HepG2 (cell line): ENCODE results near the gene THY1. TPM values are rescaled to one million over a fixed set of nuclear protein-coding genes. Genes with fewer than 3 reads are reported as not detected.
A peak's percentile ranks its signal among the peaks of the same experiment; 100 is the strongest.

Experiments
- CBX2 ChIP-seq, 2 experiments: fragments of 200-600 bp in 1 of 2; sonication (generic); formaldehyde crosslinking in 1 of 2; IDR thresholded peaks; 2 replicates each; pipeline versions ENCODE4 v1.7.0 to v1.8.1; 2018 to 2022; ENCODE audit warnings: low read depth in 2 of 2, low read length in 1 of 2, mild to moderate bottlenecking in 1 of 2, missing genetic modification reagents in 1 of 2
- LCORL ChIP-seq, 2 experiments: fragments of 450-650 bp in 1 of 2; sonication (generic) in 1 of 2; formaldehyde crosslinking in 1 of 2; IDR thresholded peaks; 2 replicates each; pipeline versions ENCODE4 v1.5.0 to v1.6.1; 2017 to 2020; ENCODE audit warnings: antibody characterized with exemption in 1 of 2, missing genetic modification reagents in 1 of 2
- MAFG ChIP-seq: sonication (generic); formaldehyde crosslinking; IDR thresholded peaks from 2 replicates; pipeline ENCODE4 v1.5.1; 2020; ENCODE audit warnings: mild to moderate bottlenecking, missing genetic modification reagents
- MIER2 ChIP-seq: IDR thresholded peaks from 2 replicates; pipeline ENCODE4 v1.6.1; 2016; ENCODE audit warnings: missing biosample characterization, missing genetic modification reagents
- RARA ChIP-seq: IDR thresholded peaks from 2 replicates; pipeline ENCODE4 v1.6.1; 2016; ENCODE audit warnings: missing genetic modification reagents, missing compliant biosample characterization
- SMARCC2 ChIP-seq: fragments of 450-650 bp; IDR thresholded peaks from 2 replicates; pipeline ENCODE4 v1.6.1; 2017; ENCODE audit warnings: antibody characterized with exemption, mild to moderate bottlenecking
- TEAD3 ChIP-seq: optimal IDR thresholded peaks from 2 replicates; pipeline ENCODE3; 2016; ENCODE audit warnings: borderline replicate concordance
- ZNF10 ChIP-seq: sonication (generic); formaldehyde crosslinking; IDR thresholded peaks from 2 replicates; pipeline ENCODE4 v1.4.0; 2020; ENCODE audit warnings: mild to moderate bottlenecking, low read depth, missing genetic modification reagents, borderline replicate concordance
- ZNF337 ChIP-seq: sonication (generic); formaldehyde crosslinking; IDR thresholded peaks from 2 replicates; pipeline ENCODE4 v1.5.1; 2020; ENCODE audit warnings: missing genetic modification reagents, low read depth, mild to moderate bottlenecking, borderline replicate concordance
- ZNF850 ChIP-seq: sonication (generic); formaldehyde crosslinking; conservative IDR thresholded peaks from 2 replicates; pipeline ENCODE4 v1.9.0; 2021; ENCODE audit warnings: mild to moderate bottlenecking, missing genetic modification reagents
- ZSCAN21 ChIP-seq: sonication (generic); formaldehyde crosslinking; IDR thresholded peaks from 2 replicates; pipeline ENCODE4 v1.8.0; 2022; ENCODE audit warnings: mild to moderate bottlenecking, missing genetic modification reagents, moderate library complexity, borderline replicate concordance
- polyA plus RNA-seq, 8 experiments: library from polyadenylated mRNA; depleted of rRNA in 3 of 8; stranded (reverse) in 7 of 8; unstranded in 1 of 8; fragments of >200 nt; fragmentation: Illumina TruSeq in 4 of 8; extraction: Trizol in 4 of 8; gene quantifications; 2 replicates each; pipeline versions ENCODE4 v1.2.1 to v1.2.3, GENCODE V29; 2011 to 2016; ENCODE audit warnings: low read depth in 4 of 8, missing spikeins in 1 of 8, mixed read lengths in 1 of 8; ENCODE audit not compliant: insufficient read depth in 1 of 8
- total RNA-seq, 5 experiments: library from RNA; depleted of rRNA; stranded (reverse); fragments of >200 nt; fragmentation: Illumina TruSeq; extraction: Trizol; gene quantifications; 2 replicates each; pipeline ENCODE4 v1.2.3, GENCODE V29; 2016; ENCODE audit warnings: low read depth in 1 of 5
- TF ChIP-seq, protein P1 (sequence below): IDR thresholded peaks from 2 replicates; pipeline ENCODE4 v1.6.1; 2016; ENCODE audit warnings: control low read depth
- TF ChIP-seq, protein P2 (sequence below): IDR thresholded peaks from 2 replicates; pipeline ENCODE4 v1.6.1; 2016; ENCODE audit warnings: missing biosample characterization, missing genetic modification reagents, low read depth
- TF ChIP-seq, protein P3 (sequence below): sonication (generic); formaldehyde crosslinking; IDR thresholded peaks from 2 replicates; pipeline ENCODE4 v1.4.0; 2020; ENCODE audit warnings: missing genetic modification reagents, low read depth, mild to moderate bottlenecking, borderline replicate concordance
- TF ChIP-seq, protein P4 (sequence below): sonication (generic); formaldehyde crosslinking; IDR thresholded peaks from 2 replicates; pipeline ENCODE4 v1.4.0; 2020; ENCODE audit warnings: missing genetic modification reagents

Gene THY1
- total and polyA plus RNA-seq, 2 of the 13 experiments (the other 11 are each of a cell fraction or from before 2014, with no cell fraction given) = not detected

DNA sequence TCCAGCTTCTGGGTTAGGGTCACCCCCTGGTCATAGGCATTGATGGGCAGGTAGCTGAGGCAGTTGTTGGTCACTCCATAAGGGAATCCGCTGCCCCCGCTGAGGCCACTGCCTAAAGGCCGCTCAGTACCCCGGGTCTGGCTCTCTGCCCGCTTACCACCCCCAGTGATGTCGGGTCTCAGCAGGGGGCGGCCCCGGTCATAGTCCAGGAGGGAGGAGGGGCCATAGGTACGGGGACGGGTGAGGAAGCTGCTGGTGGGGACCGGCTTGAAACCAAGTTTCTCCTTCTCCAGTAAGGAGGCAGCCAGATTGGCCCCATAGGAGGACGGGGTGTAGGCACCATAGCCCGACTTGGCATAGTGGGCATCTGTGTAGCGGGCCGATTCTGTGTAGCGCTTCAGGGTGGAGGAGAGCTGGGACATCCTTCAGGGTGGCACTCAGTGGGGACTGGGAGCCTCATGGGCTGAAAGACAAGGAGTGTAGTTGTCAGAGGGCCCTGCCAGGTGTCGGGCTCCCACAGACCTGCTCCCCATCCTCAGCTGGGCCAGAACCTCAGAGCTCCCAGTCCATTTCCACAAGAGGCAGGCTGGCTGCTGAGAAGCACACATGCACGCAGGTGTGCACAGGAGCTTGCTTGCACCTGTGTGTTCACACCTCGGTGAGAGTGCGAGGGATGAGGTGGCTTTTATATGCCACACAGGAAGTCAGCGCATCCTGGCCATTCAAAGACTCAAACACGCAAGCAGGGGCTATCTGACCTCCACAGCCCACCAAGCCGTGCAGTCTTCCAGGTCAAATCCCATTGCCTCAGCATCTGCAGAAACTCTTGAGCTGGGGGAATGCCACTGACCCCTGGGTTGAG, 49.7 kb downstream of the THY1 start (continued):
- TF ChIP-seq, protein P1, sequence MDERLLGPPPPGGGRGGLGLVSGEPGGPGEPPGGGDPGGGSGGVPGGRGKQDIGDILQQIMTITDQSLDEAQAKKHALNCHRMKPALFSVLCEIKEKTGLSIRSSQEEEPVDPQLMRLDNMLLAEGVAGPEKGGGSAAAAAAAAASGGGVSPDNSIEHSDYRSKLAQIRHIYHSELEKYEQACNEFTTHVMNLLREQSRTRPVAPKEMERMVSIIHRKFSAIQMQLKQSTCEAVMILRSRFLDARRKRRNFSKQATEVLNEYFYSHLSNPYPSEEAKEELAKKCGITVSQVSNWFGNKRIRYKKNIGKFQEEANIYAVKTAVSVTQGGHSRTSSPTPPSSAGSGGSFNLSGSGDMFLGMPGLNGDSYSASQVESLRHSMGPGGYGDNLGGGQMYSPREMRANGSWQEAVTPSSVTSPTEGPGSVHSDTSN (CRISPR knock-in tag) = no peak
- TF ChIP-seq ZSCAN21 (CRISPR knock-in tag) (no peak), MAFG (CRISPR knock-in tag) (no peak), TEAD3 (CRISPR knock-in tag) (peak; percentile 7), ZNF10 (no peak), ZNF850 (CRISPR knock-in tag) (no peak), ZNF337 (CRISPR knock-in tag) (no peak), LCORL (IDR thresholded peaks at IDR 0.05) (no peak), LCORL (CRISPR knock-in tag; IDR thresholded peaks at IDR 0.05) (0 out of 2 replicates have a peak, but pooled peaks have one; percentile 34), SMARCC2 (no peak), MIER2 (CRISPR knock-in tag) (no peak), CBX2 (IDR thresholded peaks at IDR 0.05; ENCODE audit: low read depth, low read length) (no peak), CBX2 (CRISPR knock-in tag; IDR thresholded peaks at IDR 0.05; ENCODE audit: low read depth) (no peak), RARA (CRISPR knock-in tag) (no peak)
- TF ChIP-seq, protein P2, sequence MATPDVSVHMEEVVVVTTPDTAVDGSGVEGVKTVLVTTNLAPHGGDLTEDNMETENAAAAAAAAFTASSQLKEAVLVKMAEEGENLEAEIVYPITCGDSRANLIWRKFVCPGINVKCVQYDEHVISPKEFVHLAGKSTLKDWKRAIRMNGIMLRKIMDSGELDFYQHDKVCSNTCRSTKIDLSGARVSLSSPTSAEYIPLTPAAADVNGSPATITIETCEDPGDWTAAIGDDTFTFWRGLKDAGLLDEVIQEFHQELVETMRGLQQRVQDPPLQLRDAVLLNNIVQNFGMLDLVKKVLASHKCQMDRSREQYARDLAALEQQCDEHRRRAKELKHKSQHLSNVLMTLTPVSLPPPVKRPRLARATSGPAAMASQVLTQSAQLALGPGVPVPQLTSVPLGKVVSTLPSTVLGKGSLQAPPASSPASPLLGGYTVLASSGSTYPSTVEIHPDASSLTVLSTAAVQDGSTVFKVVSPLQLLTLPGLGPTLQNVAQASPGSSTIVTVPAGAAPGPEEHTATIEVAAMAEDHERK (CRISPR knock-in tag) = no peak
- TF ChIP-seq, protein P3, sequence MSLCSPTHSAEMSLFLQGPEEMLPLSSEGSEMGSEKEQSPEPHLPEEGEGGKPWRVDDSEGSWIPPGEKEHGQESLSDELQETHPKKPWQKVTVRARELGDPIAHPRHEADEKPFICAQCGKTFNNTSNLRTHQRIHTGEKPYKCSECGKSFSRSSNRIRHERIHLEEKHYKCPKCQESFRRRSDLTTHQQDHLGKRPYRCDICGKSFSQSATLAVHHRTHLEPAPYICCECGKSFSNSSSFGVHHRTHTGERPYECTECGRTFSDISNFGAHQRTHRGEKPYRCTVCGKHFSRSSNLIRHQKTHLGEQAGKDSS (CRISPR knock-in tag) = no peak
- TF ChIP-seq, protein P4, sequence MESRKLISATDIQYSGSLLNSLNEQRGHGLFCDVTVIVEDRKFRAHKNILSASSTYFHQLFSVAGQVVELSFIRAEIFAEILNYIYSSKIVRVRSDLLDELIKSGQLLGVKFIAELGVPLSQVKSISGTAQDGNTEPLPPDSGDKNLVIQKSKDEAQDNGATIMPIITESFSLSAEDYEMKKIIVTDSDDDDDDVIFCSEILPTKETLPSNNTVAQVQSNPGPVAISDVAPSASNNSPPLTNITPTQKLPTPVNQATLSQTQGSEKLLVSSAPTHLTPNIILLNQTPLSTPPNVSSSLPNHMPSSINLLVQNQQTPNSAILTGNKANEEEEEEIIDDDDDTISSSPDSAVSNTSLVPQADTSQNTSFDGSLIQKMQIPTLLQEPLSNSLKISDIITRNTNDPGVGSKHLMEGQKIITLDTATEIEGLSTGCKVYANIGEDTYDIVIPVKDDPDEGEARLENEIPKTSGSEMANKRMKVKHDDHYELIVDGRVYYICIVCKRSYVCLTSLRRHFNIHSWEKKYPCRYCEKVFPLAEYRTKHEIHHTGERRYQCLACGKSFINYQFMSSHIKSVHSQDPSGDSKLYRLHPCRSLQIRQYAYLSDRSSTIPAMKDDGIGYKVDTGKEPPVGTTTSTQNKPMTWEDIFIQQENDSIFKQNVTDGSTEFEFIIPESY = peak; percentile 92
- TF ChIP-seq, all 625 proteins: peak for 24
